Stimulated activated CD8-positive, alpha-beta memory T cell treated with anti-CD3 and anti-CD28 coated beads, Interleukin-7, amount 100 ng/mL, for 24 hours (primary cell): ENCODE results near the gene MICAL2.

Experiments used
- DNase-seq: peaks from one replicate; pipeline ENCODE4 v3.0.0-alpha.2; 2020; ENCODE audit warnings: low read depth

The MICAL2 gene

GRCh38 chr11:12110201-12110713, at the start of gene MICAL2:
Gene MICAL2 (plus strand): TSS chr11:12110590. CDS start chr11:12162156, 51,566 bp downstream.
- peak; percentile 65 for DNase-seq

DNA sequence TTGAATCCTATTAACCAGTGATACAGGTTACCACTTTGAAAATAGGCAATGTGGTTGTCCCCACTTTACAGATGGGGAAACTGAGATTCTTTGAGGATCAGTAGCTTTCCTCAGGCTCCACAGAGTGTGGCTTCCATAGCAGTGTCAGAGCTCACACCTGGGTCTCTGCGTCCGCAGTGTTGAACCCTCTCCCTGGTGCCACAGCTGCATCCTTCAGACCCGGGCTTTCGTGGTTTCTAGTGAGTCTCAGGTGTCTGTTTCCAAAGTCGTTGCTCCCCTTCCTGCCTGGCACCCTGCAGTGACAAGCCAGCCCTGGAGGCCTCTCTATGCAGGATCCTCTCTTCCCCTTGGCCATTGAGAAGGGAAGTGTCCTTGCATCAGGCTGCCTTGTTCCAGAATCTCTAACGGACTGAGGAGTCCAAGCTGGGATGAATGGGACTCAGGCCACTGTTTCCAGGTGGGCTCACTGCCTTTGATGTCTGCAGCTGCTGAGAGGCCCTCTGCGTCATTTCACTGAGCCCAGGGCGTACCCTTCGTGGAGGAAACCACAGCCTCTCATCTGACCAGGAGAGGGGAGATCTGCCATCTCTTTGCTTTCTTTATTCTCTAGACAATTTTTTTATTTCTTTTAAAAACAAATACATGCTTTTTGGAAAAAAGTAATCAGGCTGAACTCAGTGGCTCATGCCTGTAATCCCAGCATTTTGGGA, 48.4 kb upstream of the MICAL2 start:
- no peak for DNase-seq

DNA sequence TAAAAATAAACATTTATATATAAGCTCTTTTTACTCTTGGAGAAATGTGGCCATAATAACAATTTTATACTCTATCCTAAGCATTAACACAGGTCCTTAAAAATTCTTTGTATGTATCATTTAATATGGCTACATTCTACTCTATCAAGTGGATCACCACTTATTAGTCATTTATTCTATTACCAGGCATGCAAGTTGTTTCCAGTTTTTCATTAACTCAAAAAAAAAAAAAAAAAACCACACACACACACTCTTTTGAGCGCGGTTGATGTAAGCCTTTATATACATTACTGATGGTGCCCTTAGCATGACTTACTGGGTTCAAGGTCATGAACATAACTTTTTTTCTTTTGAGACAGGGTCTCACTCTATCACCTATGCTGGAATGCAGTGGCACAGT, 47.1 kb upstream of the MICAL2 start:
- no peak for DNase-seq

- DNase-seq: no peak
These were observed 46.0 kb upstream of the MICAL2 start for GRCh38 chr11:12064136-12064953.

- DNase-seq: no peak
These were observed 45.5 kb upstream of the MICAL2 start for GRCh38 chr11:12064954-12065280.

DNA sequence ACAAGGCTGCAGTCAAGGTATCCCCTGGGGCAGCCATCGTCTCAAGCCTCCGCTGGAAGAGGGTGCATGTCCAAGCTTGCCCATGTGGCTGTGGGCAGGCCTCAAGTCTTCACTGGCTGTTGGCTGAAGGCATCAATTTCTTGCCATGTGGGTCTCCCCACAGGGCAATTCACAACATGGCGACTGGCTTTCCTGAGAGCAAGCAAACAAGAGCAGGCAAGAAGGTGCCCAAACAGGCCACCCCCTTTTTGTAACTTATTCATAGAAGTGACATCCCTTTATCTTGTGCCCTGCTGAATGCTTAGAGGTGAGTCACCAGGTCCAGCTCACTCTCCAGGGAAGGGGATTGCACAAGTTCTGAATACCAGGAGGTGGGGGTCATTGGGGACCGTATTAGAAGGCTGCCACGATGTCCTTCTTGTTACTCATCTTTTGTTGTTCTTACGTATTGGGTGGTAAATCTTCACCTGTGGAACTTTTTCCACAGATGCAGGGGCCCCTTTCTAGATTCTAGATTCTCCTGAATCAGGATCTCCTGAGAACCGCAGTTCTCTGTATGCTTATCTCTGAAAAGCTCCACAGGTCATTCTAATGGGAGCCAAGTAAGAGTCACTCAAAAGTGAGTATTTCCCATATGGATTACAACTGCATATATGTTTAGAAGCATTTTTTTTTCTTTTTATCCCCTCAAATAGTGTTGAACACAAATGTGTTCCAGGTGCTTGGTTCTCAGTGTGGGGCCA, 44.2 kb upstream of the MICAL2 start:
- no peak for DNase-seq

DNA sequence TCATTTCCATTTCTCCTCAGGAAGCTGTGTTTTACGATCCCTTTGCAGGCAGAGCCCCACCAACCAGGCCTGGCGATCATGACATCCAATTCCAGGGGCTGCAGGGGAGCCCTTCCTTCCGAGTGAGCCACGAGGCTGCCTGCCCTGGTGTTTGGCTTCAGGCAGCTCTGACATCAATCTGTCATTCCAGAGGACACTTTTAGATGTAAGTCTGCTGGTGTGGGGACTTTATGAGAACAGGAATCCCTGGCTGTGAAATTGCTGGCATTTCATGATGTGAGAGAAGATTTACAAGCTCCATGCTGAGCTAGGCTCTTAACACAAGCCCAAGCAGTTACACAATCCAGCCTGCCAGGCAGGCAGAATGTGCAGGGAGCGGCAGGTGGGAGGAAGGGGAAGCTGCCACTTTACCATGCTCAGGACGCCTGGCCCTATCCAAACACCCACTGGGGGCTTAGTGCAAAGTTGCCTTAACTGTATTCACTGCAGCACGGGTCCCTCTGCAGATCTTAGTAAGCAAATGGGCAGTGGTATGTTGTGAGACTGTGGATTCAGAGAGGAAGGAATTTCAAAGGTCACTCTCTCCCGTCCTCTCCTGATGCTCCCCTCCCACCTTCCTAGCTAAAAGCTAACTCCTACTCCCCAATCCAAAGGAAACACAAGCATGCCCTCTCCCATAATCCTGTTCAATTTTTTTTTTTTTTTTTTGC, 43.4 kb upstream of the MICAL2 start:
- DNase-seq: no peak

DNA sequence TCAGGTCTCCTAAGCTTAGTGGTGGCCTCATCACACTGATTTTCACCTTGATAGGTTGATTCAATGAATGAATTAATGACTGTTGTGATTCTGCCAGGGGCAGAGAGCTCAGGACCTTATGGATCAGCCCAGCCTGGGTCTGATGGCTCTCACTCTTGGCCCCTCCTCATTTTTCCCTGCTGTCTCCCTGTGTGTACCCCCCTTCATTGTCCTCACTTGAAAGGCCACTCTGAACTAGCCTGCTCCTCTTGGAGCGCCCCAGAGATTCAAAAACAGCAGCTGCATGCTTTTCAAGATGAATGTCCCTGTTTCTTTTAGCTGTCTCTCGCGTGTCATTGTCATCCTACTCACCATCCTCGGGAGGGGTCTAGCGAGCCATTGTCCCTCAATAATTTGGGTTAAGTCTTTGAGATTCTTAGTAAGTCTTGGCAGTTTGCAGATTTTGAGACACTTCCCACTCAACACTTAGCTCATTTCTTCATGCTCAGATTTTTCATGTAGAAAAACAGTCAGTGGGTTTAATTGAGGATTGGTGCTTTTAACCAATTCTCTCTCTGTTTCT, 42.5 kb upstream of the MICAL2 start:
- no peak for DNase-seq

- no peak for DNase-seq
These were observed 41.2 kb upstream of the MICAL2 start for GRCh38 chr11:12069066-12069676.

- no peak for DNase-seq
These were observed 39.7 kb upstream of the MICAL2 start for GRCh38 chr11:12070446-12071267.

- no peak for DNase-seq
These were observed 38.8 kb upstream of the MICAL2 start for GRCh38 chr11:12071574-12071973.

- DNase-seq: no peak
These were observed 37.0 kb upstream of the MICAL2 start for GRCh38 chr11:12073436-12073835.

- DNase-seq: no peak
These were observed 36.5 kb upstream of the MICAL2 start for GRCh38 chr11:12073886-12074285.

DNA sequence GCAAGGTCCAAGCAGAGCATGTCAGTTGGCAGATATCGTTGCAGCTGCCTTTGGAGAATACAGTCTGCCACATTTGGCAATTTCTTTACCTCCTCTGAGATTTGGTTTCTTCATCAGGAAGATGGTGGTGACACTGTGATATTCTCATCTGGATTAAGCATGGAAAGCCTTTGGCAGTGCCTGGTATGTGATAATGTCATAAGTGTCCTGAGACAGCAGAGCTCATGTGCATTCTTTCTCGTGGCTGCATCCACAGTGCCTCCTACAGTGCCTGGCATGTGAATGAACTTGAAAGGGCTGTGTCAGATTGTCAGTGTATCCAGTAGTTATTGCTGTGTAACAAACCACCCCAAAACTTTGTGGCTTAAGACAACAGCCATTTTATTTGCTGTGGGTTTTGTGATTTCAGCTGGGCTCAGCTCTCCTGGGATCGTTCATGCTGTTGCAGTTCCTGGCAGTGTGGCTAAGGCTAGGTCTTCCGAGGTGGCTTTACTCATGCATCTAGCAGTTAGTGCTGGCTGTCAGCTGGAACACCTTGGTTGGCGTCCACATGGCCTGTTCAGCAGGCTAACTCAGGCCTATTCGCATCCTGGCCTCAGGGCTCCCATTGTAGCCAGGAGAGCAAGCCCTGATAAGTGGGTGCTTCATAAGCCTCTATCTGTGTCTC, 35.7 kb upstream of the MICAL2 start:
- DNase-seq: no peak

- DNase-seq: no peak
These were observed 35.1 kb upstream of the MICAL2 start for GRCh38 chr11:12075291-12075690.

- DNase-seq: no peak
These were observed 34.3 kb upstream of the MICAL2 start for GRCh38 chr11:12075822-12076821.

- DNase-seq: no peak
These were observed 33.4 kb upstream of the MICAL2 start for GRCh38 chr11:12076840-12077534.
